IPS-18c (cell line): ENCODE data around the gene RIN2.
"Not testable (repeated sequence)": the region's sequence is repeated elsewhere in the genome, so short reads cannot be mapped to it uniquely, and the experiment has no call there.

Source experiments
- H3K4me3 ChIP-seq: 2 replicates; pipeline ENCODE4 v1.7.0; 2013; ENCODE audit warnings: low read depth, mild to moderate bottlenecking, low read length, moderate library complexity; ENCODE audit not compliant: insufficient read depth
- H3K9me3 ChIP-seq: one replicate; pipeline ENCODE4 v1.6.1; 2013; ENCODE audit warnings: mild to moderate bottlenecking, low read length, moderate library complexity; ENCODE audit not compliant: control insufficient read depth, insufficient read depth

The RIN2 gene

DNA sequence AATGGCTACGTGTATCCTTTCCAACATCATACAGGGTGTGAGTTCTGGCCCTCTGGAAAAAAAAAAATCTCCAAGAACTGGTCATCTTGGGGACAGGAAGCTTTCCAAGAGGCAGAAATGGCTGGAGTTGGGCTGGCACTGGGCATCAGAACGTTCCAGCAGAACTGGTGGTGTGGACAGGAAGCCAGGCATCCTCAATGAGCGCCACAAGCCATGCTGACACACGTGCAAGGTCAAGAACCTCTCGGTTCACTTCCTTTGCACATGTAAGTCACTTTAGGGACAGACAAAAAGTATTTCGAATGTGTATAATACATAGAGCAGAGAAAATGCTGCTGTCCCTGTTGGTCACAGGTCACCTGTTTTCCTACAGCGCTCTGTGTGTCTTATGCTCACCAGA, 27.4 kb upstream of the RIN2 start:
- Histone ChIP-seq H3K9me3 (no peaks in the 10 kb centered on the region), H3K4me3 (no peak overlapping the region)

DNA sequence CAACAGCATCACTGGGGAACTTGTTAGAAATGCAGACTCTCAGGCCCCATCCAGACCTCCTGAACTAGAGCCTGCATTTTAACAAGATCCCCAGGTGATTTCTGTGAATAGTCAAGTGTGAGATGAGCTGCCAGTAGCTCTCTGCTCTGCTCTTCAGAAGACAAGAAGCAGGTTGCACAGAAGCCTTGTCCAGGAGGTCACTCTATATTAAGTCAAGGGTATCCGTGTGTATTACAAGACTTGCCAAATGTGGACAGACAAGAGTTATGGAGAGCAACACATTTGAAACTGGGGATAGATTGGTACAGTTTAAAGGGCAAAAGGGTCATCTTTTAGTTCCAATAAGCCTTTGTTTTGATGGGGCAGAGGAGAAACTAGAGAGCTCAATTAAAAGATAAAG, 23.2 kb upstream of the RIN2 start:
- H3K9me3 ChIP-seq: no peaks in the 10 kb centered on the region

GRCh38 chr20:19735446-19735845, 22.6 kb upstream of the RIN2 start:
- Histone ChIP-seq H3K9me3 (no peaks in the 10 kb centered on the region), H3K4me3 (no peak overlapping the region)

More for the DNA sequence above, 23.2 kb upstream of the RIN2 start:
- H3K4me3 ChIP-seq: no peak overlapping the region

- no peaks in the 10 kb centered on the region for H3K9me3 ChIP-seq
- H3K4me3 ChIP-seq: no peak overlapping the region
Measured at GRCh38 chr20:19737025-19737424, 21.0 kb upstream of the RIN2 start.

GRCh38 chr20:19738951-19739350, 19.1 kb upstream of the RIN2 start:
- Histone ChIP-seq H3K9me3 (no peaks in the 10 kb centered on the region), H3K4me3 (no peak overlapping the region)

DNA sequence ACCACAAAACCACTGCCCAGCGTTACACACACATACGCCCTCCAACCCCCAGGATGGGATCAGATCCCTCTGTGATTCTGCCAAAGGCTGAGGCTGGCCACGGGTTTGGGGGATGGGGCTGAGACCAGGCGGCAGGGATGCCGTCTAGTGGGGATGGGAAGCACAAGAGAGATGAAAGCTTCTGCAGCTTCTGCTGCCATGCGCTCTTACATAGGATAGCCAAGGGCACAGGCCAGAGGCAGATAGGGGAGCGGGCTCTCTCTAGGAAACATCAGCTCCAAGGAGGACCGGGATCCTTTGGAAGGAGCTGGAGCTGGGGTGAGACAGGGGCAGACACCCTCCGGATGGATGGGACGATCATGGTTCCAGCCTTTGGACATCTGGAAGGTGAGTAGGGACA, 18.7 kb upstream of the RIN2 start:
- H3K9me3 ChIP-seq: no peaks in the 10 kb centered on the region
- no peak overlapping the region for H3K4me3 ChIP-seq

DNA sequence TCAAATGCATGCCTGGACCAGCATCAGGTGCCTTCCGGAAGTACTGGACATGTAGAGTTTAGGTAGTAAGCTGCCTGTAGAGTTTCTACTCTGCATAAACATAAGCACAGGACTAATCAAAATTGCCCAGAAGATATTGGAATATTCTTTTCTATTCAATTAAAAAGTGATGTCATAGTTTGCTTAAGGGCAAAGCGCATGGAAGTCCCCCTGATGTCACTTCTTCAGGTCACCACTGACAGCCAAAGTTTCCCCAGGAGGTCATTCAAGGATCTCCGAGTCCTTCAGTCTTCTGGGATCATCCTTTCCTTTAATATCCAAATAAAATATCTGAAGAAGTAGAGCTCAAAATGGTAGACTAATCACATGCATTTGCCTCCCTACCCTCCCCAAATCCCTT, 17.5 kb upstream of the RIN2 start:
- no peak overlapping the region for H3K4me3 ChIP-seq
- no peaks in the 10 kb centered on the region for H3K9me3 ChIP-seq

DNA sequence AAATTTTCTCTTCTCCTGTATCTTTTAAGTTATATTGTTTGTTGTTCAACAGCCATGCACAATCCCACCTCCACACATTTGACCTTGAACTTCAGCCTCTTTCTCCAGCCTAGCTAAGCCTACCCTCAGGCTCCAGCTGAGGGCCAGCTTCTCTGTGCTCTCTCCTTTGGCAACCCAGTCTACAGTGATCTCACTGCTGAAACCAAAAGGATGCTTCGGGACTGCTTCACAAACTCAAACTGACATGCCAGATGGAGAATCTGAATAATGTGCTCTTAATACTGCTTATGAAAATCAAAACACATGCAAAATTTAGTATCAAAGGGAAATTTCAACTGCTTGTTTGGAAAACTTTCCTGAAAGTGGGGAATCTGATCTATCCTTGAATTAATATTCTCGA, 16.1 kb upstream of the RIN2 start:
- H3K9me3 ChIP-seq: no peaks in the 10 kb centered on the region
- no peak overlapping the region for H3K4me3 ChIP-seq

DNA sequence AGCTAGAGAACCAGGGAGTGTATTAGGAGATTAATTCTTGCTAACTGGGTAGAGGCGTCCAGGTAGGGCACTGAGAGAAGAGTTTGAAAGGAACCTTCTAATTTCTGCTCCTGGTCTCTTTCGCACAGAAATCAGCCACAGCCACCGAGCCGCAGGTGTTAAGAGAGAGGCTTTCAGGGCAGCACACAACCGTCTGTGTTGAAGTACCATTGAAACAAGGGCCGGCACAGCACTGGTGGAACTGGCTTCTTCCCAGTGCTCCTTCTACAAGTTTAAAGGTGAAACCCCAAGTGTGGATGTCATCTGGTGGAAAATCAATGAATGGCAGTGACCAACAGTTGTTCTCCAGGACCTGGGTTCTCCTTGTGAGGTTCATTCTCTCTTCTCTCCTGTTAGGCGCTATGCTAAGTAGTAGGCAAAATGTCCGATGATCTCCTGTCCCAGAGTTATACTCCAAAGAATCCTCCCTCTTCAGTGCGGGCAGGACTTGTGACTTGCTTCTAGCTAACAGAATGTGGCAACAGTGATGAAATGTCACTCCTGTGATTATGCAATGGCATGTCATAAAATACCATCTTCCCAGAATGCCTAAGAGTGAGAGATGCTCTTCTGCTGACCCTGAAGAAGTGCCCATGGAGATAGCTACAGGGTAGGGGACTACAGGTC, 15.0 kb upstream of the RIN2 start:
- Histone ChIP-seq H3K4me3 (no peak overlapping the region), H3K9me3 (no peaks in the 10 kb centered on the region)

- no peak overlapping the region for H3K4me3 ChIP-seq
- no peaks in the 10 kb centered on the region for H3K9me3 ChIP-seq
Measured at GRCh38 chr20:19743640-19743995, 14.4 kb upstream of the RIN2 start.

GRCh38 chr20:19745106-19745505, 13.0 kb upstream of the RIN2 start:
- H3K9me3 ChIP-seq: no peaks in the 10 kb centered on the region
- no peak overlapping the region for H3K4me3 ChIP-seq

- Histone ChIP-seq H3K9me3 (no peaks in the 10 kb centered on the region), H3K4me3 (no peak overlapping the region)
Measured at GRCh38 chr20:19745584-19745983, 12.5 kb upstream of the RIN2 start.

GRCh38 chr20:19746396-19746795, 11.7 kb upstream of the RIN2 start:
- H3K9me3 ChIP-seq: no peaks in the 10 kb centered on the region
- no peak overlapping the region for H3K4me3 ChIP-seq

DNA sequence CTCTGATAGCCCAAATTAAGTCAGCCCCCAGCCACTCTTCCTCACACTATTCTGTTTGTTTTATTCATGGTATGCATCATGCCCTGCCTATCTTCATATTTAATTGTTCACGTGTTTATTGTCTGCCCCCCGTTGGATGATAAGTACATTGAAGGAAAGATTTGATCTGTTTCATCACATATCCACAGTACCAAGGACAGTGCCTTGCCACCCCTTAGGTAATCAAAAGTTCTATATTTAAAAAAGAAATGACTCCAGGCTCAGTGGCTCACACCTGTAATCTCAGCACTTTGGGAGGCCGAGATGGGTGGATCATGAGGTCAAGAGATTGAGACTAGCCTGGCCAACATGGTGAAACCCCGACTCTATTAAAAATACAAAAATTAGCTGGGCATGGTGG, 10.2 kb upstream of the RIN2 start:
- Histone ChIP-seq H3K9me3 (no peaks in the 10 kb centered on the region), H3K4me3 (no peak overlapping the region)

DNA sequence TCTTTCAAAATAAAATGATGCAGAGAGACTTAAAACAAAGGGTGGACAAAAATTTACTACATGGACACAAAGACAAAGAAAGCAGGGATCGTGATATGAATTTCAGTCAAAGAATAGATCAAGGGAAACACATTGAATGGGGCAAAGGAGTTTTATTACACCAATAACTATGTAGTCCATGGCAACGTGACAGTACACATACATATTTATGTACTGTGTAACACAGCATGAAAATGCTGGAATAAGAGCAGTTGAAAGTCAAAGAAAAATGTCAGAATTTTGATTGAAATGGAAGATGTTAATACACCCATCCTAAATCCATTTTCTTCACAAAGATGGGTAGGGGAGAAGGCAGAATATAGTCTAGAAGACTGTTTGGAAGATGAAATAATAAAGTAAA, 9.4 kb upstream of the RIN2 start:
- H3K9me3 ChIP-seq: no peaks in the 10 kb centered on the region
- H3K4me3 ChIP-seq: no peak overlapping the region

- Histone ChIP-seq H3K9me3 (no peaks in the 10 kb centered on the region), H3K4me3 (no peak overlapping the region)
Measured at GRCh38 chr20:19749618-19750071, 8.4 kb upstream of the RIN2 start.

DNA sequence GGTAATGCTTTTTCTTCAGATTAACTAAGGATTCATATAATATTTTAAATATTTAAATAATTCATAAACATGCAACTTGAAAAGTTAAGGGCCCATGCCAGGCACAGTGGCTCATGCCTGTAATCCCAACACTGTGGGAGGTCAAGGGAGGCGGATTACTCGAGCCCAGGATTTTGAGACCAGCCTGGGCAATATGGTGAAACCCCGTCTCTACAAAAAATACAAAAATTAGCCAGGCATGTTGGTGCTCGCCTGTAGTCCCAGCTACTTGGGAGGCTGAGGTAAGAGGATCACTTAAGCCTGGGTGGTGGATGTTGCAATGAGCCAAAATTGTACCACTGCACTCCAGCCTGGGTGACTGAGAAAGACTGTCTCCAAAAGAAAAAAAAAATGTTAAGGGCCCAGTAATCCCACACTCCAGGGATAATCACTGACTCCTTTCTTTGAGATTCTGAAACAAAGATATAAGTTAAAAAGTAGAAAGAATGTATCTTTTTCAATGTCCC, 7.9 kb upstream of the RIN2 start:
- Histone ChIP-seq H3K9me3 (no peaks in the 10 kb centered on the region), H3K4me3 (no peak overlapping the region)

DNA sequence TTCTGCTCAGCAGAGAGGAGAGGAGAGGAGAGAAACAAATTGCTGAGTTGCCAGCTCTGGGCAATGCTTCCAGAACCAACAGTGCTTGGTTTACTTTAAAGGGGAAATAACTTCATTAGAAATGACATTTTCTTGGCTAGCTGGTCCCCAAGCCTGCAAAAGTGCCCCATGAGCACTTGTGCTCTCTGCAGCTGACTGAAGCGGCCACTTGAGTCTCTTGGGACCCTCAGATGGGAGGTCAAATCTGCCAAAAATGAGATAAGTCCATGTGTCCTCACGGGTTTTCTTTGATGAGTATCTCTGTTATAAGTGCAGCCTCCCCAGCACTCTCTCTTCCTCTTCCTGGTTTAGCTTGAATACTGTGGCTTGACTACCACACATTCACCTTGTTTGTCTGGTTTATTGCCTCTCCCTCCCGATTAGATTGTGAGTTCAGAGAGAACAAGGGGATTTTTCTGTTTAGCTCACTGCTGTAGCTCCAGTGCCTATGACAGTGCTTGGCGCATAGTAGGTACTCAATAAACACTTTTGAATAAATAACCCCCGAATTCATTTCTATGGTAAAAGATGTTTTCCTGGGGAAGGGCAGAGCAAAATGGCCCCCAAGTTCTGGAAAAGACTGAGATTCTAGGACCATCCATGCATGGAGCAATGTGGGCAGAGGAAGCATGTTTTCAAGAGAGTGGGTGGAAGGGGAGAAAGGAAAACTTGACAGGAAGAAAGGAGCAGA, 7.0 kb upstream of the RIN2 start:
- no peak overlapping the region for H3K4me3 ChIP-seq
- H3K9me3 ChIP-seq: no peaks in the 10 kb centered on the region

DNA sequence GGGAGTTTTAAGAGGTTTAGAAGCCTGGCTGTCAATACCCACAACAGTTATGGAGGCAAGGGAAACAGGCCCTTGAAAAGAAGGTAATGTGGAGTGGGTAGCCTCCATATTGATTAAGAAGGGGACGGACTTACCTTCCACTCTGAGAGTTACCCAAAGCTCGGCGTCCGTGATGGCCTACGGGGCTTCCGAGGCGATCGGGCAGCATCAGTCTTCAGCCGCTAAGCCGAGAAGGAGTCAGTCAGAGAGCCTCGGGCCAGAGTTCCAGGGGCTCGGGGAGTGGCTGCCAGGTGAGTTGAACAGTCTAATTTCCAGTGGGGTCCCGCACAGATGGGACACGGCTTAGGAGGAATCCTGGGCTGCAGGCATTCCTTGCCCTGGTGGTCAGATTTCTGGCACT, 3.9 kb upstream of the RIN2 start:
- H3K4me3 ChIP-seq, H3K9me3 ChIP-seq: not testable (repeated sequence)
